Prostate gland (tissue), 2 donors: Measurements from ENCODE around the gene B3GALT6. TPM values are rescaled to one million over a fixed set of nuclear protein-coding genes. Genes with fewer than 3 reads are reported as not detected.
A peak's percentile ranks its signal among the peaks of the same experiment; 100 is the strongest.

Source experiments
- DNase-seq: peaks from one replicate; pipeline ENCODE4 v3.0.0-alpha.2; 2019; ENCODE audit warnings: low spot score
- H3K27ac ChIP-seq, 2 donors: fragments of 200-600 bp; sonication (generic); 2 replicates each; pipeline ENCODE4 v1.5.1; 2017 to 2019
- H3K27me3 ChIP-seq: fragments of 200-600 bp; sonication (generic); replicated peaks from 2 replicates; pipeline ENCODE4 v1.5.1; 2019; ENCODE audit not compliant: insufficient read depth
- H3K36me3 ChIP-seq, 2 donors: fragments of 200-600 bp; sonication (generic); 1 replicate in 1 of 2; 2 replicates in 1 of 2; pipeline versions ENCODE4 v1.5.1 to v1.8.1; 2017 to 2019
- H3K4me1 ChIP-seq: fragments of 200-600 bp; sonication (generic); replicated peaks from 2 replicates; pipeline ENCODE4 v1.5.1; 2019
- H3K4me3 ChIP-seq, 2 donors: fragments of 200-600 bp; sonication (generic); 2 replicates each; pipeline ENCODE4 v1.5.1; 2017 to 2019
- H3K9me3 ChIP-seq: fragments of 200-600 bp; sonication (generic); 2 replicates; pipeline ENCODE4 v1.5.1; 2017
- CTCF ChIP-seq, 4 experiments: fragments of 200-600 bp in 2 of 4; fragments of 450-650 bp in 2 of 4; sonication (generic) in 2 of 4; IDR thresholded peaks; 1 replicate in 3 of 4; 2 replicates in 1 of 4; pipeline ENCODE4 v1.5.1; 2016 to 2019; ENCODE audit warnings: antibody characterized with exemption in 4 of 4, mild to moderate bottlenecking in 2 of 4, moderate library complexity in 2 of 4
- POLR2A ChIP-seq: fragments of 450-650 bp; IDR thresholded peaks from one replicate; pipeline ENCODE4 v1.6.1; 2016; ENCODE audit warnings: antibody characterized with exemption, mild to moderate bottlenecking
- POLR2AphosphoS5 ChIP-seq: sonication (generic); formaldehyde crosslinking; IDR thresholded peaks from one replicate; pipeline ENCODE4 v1.6.1; 2017; ENCODE audit warnings: antibody characterized with exemption
- WGBS: methylation state at CpG from one replicate; pipeline ENCODE4 v1.1.5; 2018; 5-methylcytosine and 5-hydroxymethylcytosine counted together
- intact Hi-C: fragments of 100-400 bp; cut with DNase I; formaldehyde crosslinking; loops from one replicate; pipeline ENCODE4 v1.14.2; 2022
- total RNA-seq, 2 donors: library from RNA; depleted of rRNA; stranded (reverse); fragments of >200 nt; gene quantifications; one replicate each; pipeline ENCODE4 v1.1.0, GENCODE V29; 2016

The B3GALT6 gene
- total RNA-seq, 2 donors from 2014 or later = 29.6 to 41.5 TPM

GRCh38 chr1:1215080-1215676, 16.9 kb upstream of the B3GALT6 start:
- H3K27ac ChIP-seq = no peak overlapping the region

GRCh38 chr1:1215881-1216605, 16.0 kb upstream of the B3GALT6 start:
- intact Hi-C loops = no loop called here
- Histone ChIP-seq H3K4me1 (no peaks in the 10 kb centered on the region), H3K36me3 (peaks cover 0 to 10% of the 10 kb centered on the region in 2 donors), H3K9me3 (no peaks in the 10 kb centered on the region), H3K27ac (no peak overlapping the region), H3K4me3 (no peak overlapping the region), H3K27me3 (no peaks in the 10 kb centered on the region)
- WGBS = 88% methylated on average over 21 of the region's 21 CpGs
- no peak for TF ChIP-seq POLR2A
- TF ChIP-seq POLR2AphosphoS5 = no peak
- no peak for TF ChIP-seq CTCF (IDR thresholded peaks at IDR 0.05)
- DNase-seq = no peak

More at GRCh38 chr1:1215080-1215676, 16.9 kb upstream of the B3GALT6 start:
- H3K4me1 ChIP-seq = no peaks in the 10 kb centered on the region
- no peaks in the 10 kb centered on the region for H3K9me3 ChIP-seq
- 47% methylated on average over 11 of the region's 11 CpGs for WGBS
- intact Hi-C loops = no loop called here
- H3K36me3 ChIP-seq = peaks cover 0 to 10% of the 10 kb centered on the region in 2 donors
- no peak for TF ChIP-seq CTCF (IDR thresholded peaks at IDR 0.05)
- TF ChIP-seq POLR2A = no peak
- TF ChIP-seq POLR2AphosphoS5 = no peak
- no peak for DNase-seq
- H3K4me3 ChIP-seq = no peak overlapping the region
- H3K27me3 ChIP-seq = no peaks in the 10 kb centered on the region

GRCh38 chr1:1216770-1217620, 15.0 kb upstream of the B3GALT6 start:
- no peak overlapping the region for H3K4me3 ChIP-seq
- peaks cover 0 to 10% of the 10 kb centered on the region in 2 donors for H3K36me3 ChIP-seq
- WGBS = 91% methylated on average over 73 of the region's 74 CpGs
- no peak for TF ChIP-seq CTCF (IDR thresholded peaks at IDR 0.05)
- no peak for TF ChIP-seq POLR2AphosphoS5
- no peak for TF ChIP-seq POLR2A
- no peak overlapping the region for H3K27ac ChIP-seq
- no peaks in the 10 kb centered on the region for H3K9me3 ChIP-seq
- no peaks in the 10 kb centered on the region for H3K4me1 ChIP-seq
- H3K27me3 ChIP-seq = no peaks in the 10 kb centered on the region
- DNase-seq = no peak
- intact Hi-C loops = no loop called here

- Histone ChIP-seq H3K4me1 (no peaks in the 10 kb centered on the region), H3K36me3 (peaks cover 7 to 18% of the 10 kb centered on the region in 2 donors), H3K9me3 (no peaks in the 10 kb centered on the region), H3K27ac (no peak overlapping the region), H3K4me3 (no peak overlapping the region), H3K27me3 (no peaks in the 10 kb centered on the region)
- TF ChIP-seq CTCF (IDR thresholded peaks at IDR 0.05) (no peak), POLR2AphosphoS5 (peak; percentile 49), POLR2A (no peak)
- 80% methylated on average over 52 of the region's 52 CpGs for WGBS
- intact Hi-C loops = no loop called here
- DNase-seq = no peak
These were observed 14.2 kb upstream of the B3GALT6 start for GRCh38 chr1:1217621-1218523.
